ENCODE measurements around the gene GOLIM4.

- TF ChIP-seq YY1 (IDR thresholded peaks at IDR 0.05; ENCODE audit: insufficient read depth, insufficient read length) (no peak), SUZ12 (IDR thresholded peaks at IDR 0.05; ENCODE audit: extremely low read depth, insufficient read depth, insufficient read length) (no peak), ZNF274 (IDR thresholded peaks at IDR 0.05; ENCODE audit: low read depth, low read length) (no peak)
Measured at GRCh38 chr3:168094580-168094876, 1.2 kb downstream of the GOLIM4 start.

All from NT2/D1 (cell line).